T-cell (primary cell): Measurements from ENCODE around the gene TRAFD1. TPM values are rescaled to one million over a fixed set of nuclear protein-coding genes. Genes with fewer than 3 reads are reported as not detected.

Experiments
- ATAC-seq, 4 experiments: fragments of 200-7000 bp in 3 of 4; fragments of 150-1000 bp in 1 of 4; cut with Tn5 transposase; replicated peaks in 1 of 4; 1 replicate in 3 of 4; 2 replicates in 1 of 4; pipeline ENCODE4 v1.10.0; 2021; ENCODE audit warnings: moderate library complexity in 3 of 4, mild to moderate bottlenecking in 2 of 4, moderate number of reproducible peaks in 1 of 4
- CTCF ChIA-PET, 2 donors: fragments of 300-600 bp; sonication (Branson Sonifier 250); formaldehyde crosslinking; loops; one replicate each; lab custom pipeline; 2022; ENCODE audit warnings: antibody characterized with exemption in 2 of 2; lab: Charles Lee
- POLR2A ChIA-PET, 2 donors: fragments of 300-600 bp; sonication (Branson Sonifier 250); formaldehyde crosslinking; loops; one replicate each; lab custom pipeline; 2022; ENCODE audit warnings: antibody characterized with exemption in 2 of 2; lab: Charles Lee
- DNase-seq, 35 experiments: peaks; one replicate each; pipeline versions ENCODE4 v3.0.0 to v3.0.0-alpha.2; 2013 to 2023
- H3K27ac ChIP-seq: one replicate; pipeline ENCODE4 v1.5.1; 2013; ENCODE audit warnings: low read length
- H3K27me3 ChIP-seq, 2 experiments: replicated peaks in 1 of 2; 1 replicate in 1 of 2; 2 replicates in 1 of 2; pipeline versions ENCODE4 v1.6.1 to v1.7.0; 2013; ENCODE audit warnings: low read length in 1 of 2, mixed read lengths in 1 of 2; ENCODE audit not compliant: control insufficient read depth in 2 of 2, insufficient read depth in 2 of 2; ENCODE audit errors: extremely low read depth in 1 of 2
- H3K36me3 ChIP-seq, 2 donors: 1 replicate in 1 of 2; 2 replicates in 1 of 2; pipeline versions ENCODE4 v1.6.1 to v1.7.0; 2013; ENCODE audit warnings: low read length in 1 of 2; ENCODE audit not compliant: control insufficient read depth in 2 of 2, insufficient read depth in 1 of 2; ENCODE audit errors: extremely low read depth in 1 of 2
- H3K4me1 ChIP-seq, 2 experiments: 1 replicate in 1 of 2; 2 replicates in 1 of 2; pipeline versions ENCODE4 v1.6.1 to v1.7.0; 2013; ENCODE audit warnings: low read length in 2 of 2, mixed read lengths in 1 of 2; ENCODE audit not compliant: insufficient read depth in 2 of 2, control insufficient read depth in 1 of 2; ENCODE audit errors: extremely low read depth in 1 of 2
- H3K4me3 ChIP-seq, 2 donors: 1 replicate in 1 of 2; 2 replicates in 1 of 2; pipeline versions ENCODE4 v1.5.1 to v1.7.0; 2013; ENCODE audit warnings: mild to moderate bottlenecking in 2 of 2, low read length in 1 of 2, moderate library complexity in 1 of 2; ENCODE audit not compliant: control insufficient read depth in 1 of 2; ENCODE audit errors: extremely low read depth in 1 of 2
- H3K9me3 ChIP-seq: 2 replicates; pipeline ENCODE4 v1.7.0; 2013
- H3K27ac Mint-ChIP-seq, 2 donors: one replicate each; pipeline ENCODE4 v1.8.0; 2020 to 2021; ENCODE audit warnings: mild to moderate bottlenecking in 2 of 2, mixed read lengths in 2 of 2
- H3K27me3 Mint-ChIP-seq, 2 donors: one replicate each; pipeline ENCODE4 v1.8.0; 2021 to 2022; ENCODE audit warnings: mixed read lengths in 2 of 2
- H3K36me3 Mint-ChIP-seq: one replicate; pipeline ENCODE4 v1.8.0; 2021; ENCODE audit warnings: mixed read lengths
- H3K4me1 Mint-ChIP-seq, 3 donors: one replicate each; pipeline ENCODE4 v1.8.0; 2020 to 2022; ENCODE audit warnings: mixed read lengths in 3 of 3, mild to moderate bottlenecking in 1 of 3
- H3K4me3 Mint-ChIP-seq, 3 donors: one replicate each; pipeline ENCODE4 v1.8.0; 2020 to 2022; ENCODE audit warnings: mild to moderate bottlenecking in 3 of 3, mixed read lengths in 3 of 3, moderate library complexity in 3 of 3
- H3K9me3 Mint-ChIP-seq, 3 donors: one replicate each; pipeline ENCODE4 v1.8.0; 2020 to 2022; ENCODE audit warnings: mixed read lengths in 3 of 3
- WGBS: methylation state at CpG from one replicate; pipeline ENCODE4 v1.1.5; 2013; ENCODE audit warnings: missing lambda C conversion rate; ENCODE audit not compliant: insufficient coverage; 5-methylcytosine and 5-hydroxymethylcytosine counted together
- total RNA-seq, 35 experiments: library from RNA in 6 of 35; stranded (reverse) in 6 of 35; fragments of 120-200 nt in 1 of 35; gene quantifications; one replicate each; pipeline versions ENCODE4 v1.2.1 to v1.2.4 and lab custom pipeline; 2013 to 2026

Gene TRAFD1
- total RNA-seq, 5 donors from 2014 or later (not counting 1 experiment from before 2014, with no cell fraction given): 26.4 to 39.9 (median 36.9) TPM

GRCh38 chr12:112131686-112132085 is 6.3 kb downstream of the TRAFD1 start:
- peak overlapping the region; percentile 66 to 89 for H3K27ac Mint-ChIP-seq

DNA sequence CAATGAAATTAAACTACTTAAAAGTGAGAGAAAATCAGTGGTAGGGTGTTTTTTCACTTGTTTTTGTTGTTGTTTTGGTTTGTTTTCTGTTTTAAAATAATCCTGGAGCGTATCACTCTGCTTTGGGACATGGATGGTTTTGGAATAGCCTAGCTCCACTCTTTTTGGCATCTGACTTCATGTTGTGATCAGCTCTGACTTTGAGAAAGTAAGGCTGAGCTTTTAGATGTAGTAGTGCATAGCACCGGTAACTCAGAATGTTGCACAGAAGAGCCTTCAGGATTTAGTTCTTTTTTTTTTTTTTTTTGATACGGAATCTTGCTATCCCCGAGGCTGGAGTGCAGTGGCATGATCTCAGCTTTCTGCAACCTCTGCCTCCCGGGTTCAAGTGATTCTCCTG is 8.1 kb downstream of the TRAFD1 start:
- POLR2A ChIA-PET: interaction anchor here in 1 of 2 donors (0.5 kb wide), 1 partner anchor 322 kb away, joined by 4 read pairs; no protein-coding TSS in a partner anchor
- Histone ChIP-seq H3K27me3 (no peaks in the 10 kb centered on the region), H3K27ac (no peak overlapping the region), H3K36me3 (peaks cover 7 to 44% of the 10 kb centered on the region in 2 donors), H3K9me3 (no peaks in the 10 kb centered on the region), H3K4me1 (peaks cover 20 to 25% of the 10 kb centered on the region in 2 experiments), H3K4me3 (no peak overlapping the region)
- DNase-seq: no peak
- H3K9me3 Mint-ChIP-seq: no peaks in the 10 kb centered on the region
- H3K4me1 Mint-ChIP-seq: peaks cover 42 to 47% (median 44%) of the 10 kb centered on the region in 3 donors
- H3K27ac Mint-ChIP-seq: no peak overlapping the region
- 100% methylated on average over 1 of the region's 5 CpGs for WGBS
- H3K36me3 Mint-ChIP-seq: peaks cover 8% of the 10 kb centered on the region
- no peaks in the 10 kb centered on the region for H3K27me3 Mint-ChIP-seq
- no peak for ATAC-seq
- CTCF ChIA-PET: interaction anchor here in 1 of 2 donors (0.7 kb wide), 1 partner anchor 278 kb away, joined by 5 read pairs; no protein-coding TSS in a partner anchor
- no peak overlapping the region for H3K4me3 Mint-ChIP-seq

More at GRCh38 chr12:112131686-112132085, 6.3 kb downstream of the TRAFD1 start:
- ChIA-PET POLR2A (interaction anchor here (0.5 to 1.0 kb wide), 3 partner anchors 22 to 30 kb away, joined by 4 to 5 read pairs (median 4); no protein-coding TSS in a partner anchor), CTCF (interaction anchor here in 1 of 2 donors (1.2 to 1.6 kb wide), 4 partner anchors 22 to 119 kb away, joined by 3 to 6 read pairs (median 4); partner anchors contain the start of genes ERP29, NAA25 and TMEM116)
- Mint-ChIP-seq H3K4me1 (peaks cover 57 to 62% (median 59%) of the 10 kb centered on the region in 3 donors), H3K27me3 (no peaks in the 10 kb centered on the region), H3K9me3 (no peaks in the 10 kb centered on the region), H3K4me3 (peak overlapping the region in 2 of 3 donors; percentile 34 to 56), H3K36me3 (peaks cover 8% of the 10 kb centered on the region)
- H3K36me3 ChIP-seq: peaks cover 7 to 31% of the 10 kb centered on the region in 2 donors
- ATAC-seq (no peak), DNase-seq (no peak)
- WGBS: no CpG with 5 or more reads among the region's 1 CpG
- peaks cover 32% of the 10 kb centered on the region in 2 experiments for H3K4me1 ChIP-seq
- H3K4me3 ChIP-seq: no peak overlapping the region
- no peaks in the 10 kb centered on the region for H3K27me3 ChIP-seq
- H3K27ac ChIP-seq: peak overlapping the region; percentile 64
- no peaks in the 10 kb centered on the region for H3K9me3 ChIP-seq

GRCh38 chr12:112134731-112135130 is 9.4 kb downstream of the TRAFD1 start:
- Histone ChIP-seq H3K4me3 (no peak overlapping the region), H3K27me3 (no peaks in the 10 kb centered on the region), H3K9me3 (no peaks in the 10 kb centered on the region), H3K36me3 (peaks cover 7 to 55% of the 10 kb centered on the region in 2 donors), H3K27ac (no peak overlapping the region), H3K4me1 (peaks cover 7 to 22% of the 10 kb centered on the region in 2 experiments)
- no peak overlapping the region for H3K27ac Mint-ChIP-seq
- no peak for DNase-seq
- no peaks in the 10 kb centered on the region for H3K27me3 Mint-ChIP-seq
- peaks cover 8% of the 10 kb centered on the region for H3K36me3 Mint-ChIP-seq
- no peak overlapping the region for H3K4me3 Mint-ChIP-seq
- H3K9me3 Mint-ChIP-seq: no peaks in the 10 kb centered on the region
- 100% methylated on average over 2 of the region's 3 CpGs for WGBS
- POLR2A ChIA-PET: no interaction called here
- no peak for ATAC-seq
- H3K4me1 Mint-ChIP-seq: peaks cover 30 to 34% (median 32%) of the 10 kb centered on the region in 3 donors
- CTCF ChIA-PET: no interaction called here

- Histone ChIP-seq H3K27me3 (no peaks in the 10 kb centered on the region), H3K9me3 (no peaks in the 10 kb centered on the region), H3K4me1 (no peaks in the 10 kb centered on the region), H3K4me3 (no peak overlapping the region), H3K36me3 (peaks cover 16 to 88% of the 10 kb centered on the region in 2 donors), H3K27ac (no peak overlapping the region)
- Mint-ChIP-seq H3K9me3 (no peaks in the 10 kb centered on the region), H3K36me3 (peaks cover 38% of the 10 kb centered on the region), H3K27ac (peak overlapping the region; percentile 2 to 46), H3K27me3 (no peaks in the 10 kb centered on the region), H3K4me3 (no peak overlapping the region), H3K4me1 (peaks cover 0 to 7% (median 2%) of the 10 kb centered on the region in 3 donors)
- ChIA-PET CTCF (no interaction called here), POLR2A (no interaction called here)
- WGBS: 100% methylated on average over 1 of the region's 5 CpGs
- ATAC-seq (no peak), DNase-seq (no peak)
Observed at GRCh38 chr12:112140728-112141127, 15.4 kb downstream of the TRAFD1 start.

DNA sequence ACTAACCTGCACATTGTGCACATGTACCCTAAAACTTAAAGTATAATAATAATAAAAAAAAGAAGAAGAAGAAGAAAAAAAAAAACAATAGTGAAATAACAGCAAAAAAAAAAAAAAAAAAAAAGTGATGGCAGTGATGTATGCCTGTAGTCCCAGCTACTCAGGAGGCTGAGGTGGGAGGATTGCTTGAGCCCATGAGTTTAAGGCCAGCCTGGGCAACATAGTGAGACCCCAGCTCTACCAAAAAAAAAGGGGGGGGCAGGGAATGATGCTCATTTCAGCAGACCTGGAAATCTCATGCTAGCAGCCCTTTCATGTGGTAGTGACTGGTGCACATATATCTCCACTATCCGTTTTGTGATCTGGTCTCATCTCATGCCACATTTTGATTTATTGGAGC is 20.8 kb downstream of the TRAFD1 start:
- Histone ChIP-seq H3K4me3 (no peak overlapping the region), H3K27ac (no peak overlapping the region), H3K27me3 (no peaks in the 10 kb centered on the region), H3K9me3 (no peaks in the 10 kb centered on the region), H3K36me3 (peaks cover 19 to 82% of the 10 kb centered on the region in 2 donors), H3K4me1 (no peaks in the 10 kb centered on the region)
- H3K4me3 Mint-ChIP-seq: no peak overlapping the region
- no peaks in the 10 kb centered on the region for H3K27me3 Mint-ChIP-seq
- DNase-seq (no peak), ATAC-seq (no peak)
- CTCF ChIA-PET: no interaction called here
- H3K36me3 Mint-ChIP-seq: peaks cover 51% of the 10 kb centered on the region
- peak overlapping the region in 1 of 2 donors; percentile 23 for H3K27ac Mint-ChIP-seq
- POLR2A ChIA-PET: interaction anchor here in 1 of 2 donors (0.6 kb wide), 1 partner anchor 56 kb away, joined by 5 read pairs; no protein-coding TSS in a partner anchor
- H3K9me3 Mint-ChIP-seq: no peaks in the 10 kb centered on the region
- peaks cover 0 to 7% (median 2%) of the 10 kb centered on the region in 3 donors for H3K4me1 Mint-ChIP-seq
- WGBS: no CpG with 5 or more reads among the region's 1 CpG

DNA sequence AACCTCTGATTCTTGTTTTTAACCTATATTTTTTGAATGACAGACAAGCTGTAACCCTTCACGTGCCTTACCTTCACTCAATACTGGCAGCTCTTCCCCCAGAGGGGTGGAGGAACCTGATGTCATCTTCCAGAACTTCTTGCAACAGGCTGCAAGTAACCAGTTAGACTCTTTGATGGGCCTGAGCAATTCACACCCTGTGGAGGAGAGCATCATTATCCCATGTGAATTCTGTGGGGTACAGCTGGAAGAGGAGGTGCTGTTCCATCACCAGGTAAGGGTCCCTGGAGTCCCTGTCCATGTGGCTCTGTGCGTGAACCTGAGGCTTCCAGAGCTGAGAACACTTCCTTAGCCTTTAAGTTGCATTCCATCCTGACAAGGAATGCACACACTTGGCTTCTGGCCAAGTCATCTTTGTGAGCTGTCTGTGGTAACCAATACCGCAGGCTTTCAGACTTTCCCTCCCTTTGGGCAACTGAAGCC is 22.7 kb downstream of the TRAFD1 start:
- CTCF ChIA-PET: no interaction called here
- H3K9me3 ChIP-seq: no peaks in the 10 kb centered on the region
- Mint-ChIP-seq H3K9me3 (no peaks in the 10 kb centered on the region), H3K27me3 (no peaks in the 10 kb centered on the region), H3K4me1 (peaks cover 0 to 7% (median 2%) of the 10 kb centered on the region in 3 donors), H3K27ac (no peak overlapping the region), H3K36me3 (peaks cover 56% of the 10 kb centered on the region), H3K4me3 (no peak overlapping the region)
- H3K27ac ChIP-seq: no peak overlapping the region
- peaks cover 19 to 87% of the 10 kb centered on the region in 2 donors for H3K36me3 ChIP-seq
- no peaks in the 10 kb centered on the region for H3K4me1 ChIP-seq
- POLR2A ChIA-PET: interaction anchor here in 1 of 2 donors (0.7 kb wide), 1 partner anchor 23 kb away, joined by 11 read pairs; no protein-coding TSS in a partner anchor
- no peak overlapping the region for H3K4me3 ChIP-seq
- H3K27me3 ChIP-seq: no peaks in the 10 kb centered on the region
- 94% methylated on average over 2 of the region's 3 CpGs for WGBS
- no peak for ATAC-seq
- DNase-seq: peak in 1 of 35 experiments; percentile 3
